H1 (cell line): ENCODE measurements around the gene DOP1A. TPM values are rescaled to one million over a fixed set of nuclear protein-coding genes. Genes with fewer than 3 reads are reported as not detected.

ENCODE experiments used
- CTCF ChIA-PET: fragments of 300-600 bp; sonication (Branson Sonifier 250); formaldehyde crosslinking; loops from one replicate; lab custom pipeline; 2021; ENCODE audit not compliant: partially characterized antibody; lab: Charles Lee
- POLR2A ChIA-PET: fragments of 300-600 bp; sonication (Branson Sonifier 250); formaldehyde crosslinking; loops from one replicate; lab custom pipeline; 2021; ENCODE audit warnings: inconsistent platforms; ENCODE audit not compliant: partially characterized antibody; lab: Charles Lee
- DNase-seq, 2 experiments: peaks; one replicate each; pipeline versions ENCODE4 v3.0.0 to v3.0.0-alpha.2; 2010 to 2022; ENCODE audit warnings: low spot score in 2 of 2, low read depth in 1 of 2, mixed read lengths in 1 of 2
- FAIRE-seq: peaks from 2 replicates; lab custom pipeline; 2011; peaks lifted over from hg19 to GRCh38; lab: Jason Lieb, UNC
- H2AFZ ChIP-seq: 2 replicates; pipeline ENCODE4 v1.8.1; 2012; ENCODE audit warnings: low read length, inconsistent platforms
- H2AK5ac ChIP-seq: 2 replicates; pipeline ENCODE4 v1.6.1; 2013; ENCODE audit warnings: low read depth, low read length
- H2BK120ac ChIP-seq: replicated peaks from 2 replicates; pipeline ENCODE3; 2013; ENCODE audit warnings: low read depth, low read length, inconsistent platforms
- H2BK12ac ChIP-seq: 2 replicates; pipeline ENCODE4 v1.6.1; 2013; ENCODE audit warnings: low read depth, low read length
- H2BK15ac ChIP-seq: 2 replicates; pipeline ENCODE4 v1.6.1; 2013; ENCODE audit warnings: low read length
- H2BK20ac ChIP-seq: 2 replicates; pipeline ENCODE4 v1.6.1; 2013; ENCODE audit warnings: low read length
- H2BK5ac ChIP-seq: 2 replicates; pipeline ENCODE4 v1.6.1; 2013; ENCODE audit warnings: low read depth, low read length
- H3K14ac ChIP-seq: 2 replicates; pipeline ENCODE4 v1.6.1; 2013; ENCODE audit warnings: inconsistent platforms; ENCODE audit not compliant: insufficient read length
- H3K18ac ChIP-seq: 2 replicates; pipeline ENCODE4 v1.6.1; 2013; ENCODE audit warnings: low read length; ENCODE audit errors: extremely low read depth
- H3K23ac ChIP-seq: 2 replicates; pipeline ENCODE4 v1.6.1; 2013; ENCODE audit warnings: inconsistent platforms; ENCODE audit not compliant: insufficient read length
- H3K23me2 ChIP-seq: 2 replicates; pipeline ENCODE4 v1.6.1; 2013; ENCODE audit warnings: low read depth, low read length
- H3K27ac ChIP-seq: 2 replicates; pipeline ENCODE4 v1.6.1; 2011; ENCODE audit warnings: low read depth, low read length, inconsistent platforms
- H3K27me3 ChIP-seq, 4 experiments: replicated peaks in 1 of 4; 1 replicate in 1 of 4; 2 replicates in 3 of 4; pipeline versions ENCODE4 v1.6.1 to v1.8.1; 2011 to 2013; ENCODE audit warnings: low read length in 3 of 4, mild to moderate bottlenecking in 3 of 4, inconsistent platforms in 2 of 4, mixed read lengths in 2 of 4, moderate library complexity in 1 of 4; ENCODE audit not compliant: control insufficient read depth in 3 of 4, insufficient read depth in 3 of 4; ENCODE audit errors: extremely low read depth in 1 of 4
- H3K36me3 ChIP-seq, 4 experiments: 2 replicates each; pipeline versions ENCODE4 v1.6.1 to v1.8.1; 2011 to 2013; ENCODE audit warnings: mild to moderate bottlenecking in 4 of 4, low read length in 3 of 4, moderate library complexity in 2 of 4, control low read depth in 1 of 4, inconsistent platforms in 1 of 4; ENCODE audit not compliant: insufficient read depth in 4 of 4, control insufficient read depth in 2 of 4
- H3K4ac ChIP-seq: replicated peaks from 2 replicates; pipeline ENCODE3; 2013; ENCODE audit warnings: low read length, low read depth, mixed read lengths, inconsistent platforms; ENCODE audit not compliant: insufficient read length
- H3K4me1 ChIP-seq, 4 experiments: replicated peaks in 1 of 4; 1 replicate in 1 of 4; 2 replicates in 3 of 4; pipeline versions ENCODE4 v1.6.1 to v1.8.1; 2011 to 2013; ENCODE audit warnings: low read length in 3 of 4, inconsistent platforms in 2 of 4, mixed read lengths in 1 of 4; ENCODE audit not compliant: insufficient read depth in 4 of 4, control insufficient read depth in 3 of 4
- H3K4me2 ChIP-seq, 2 experiments: 2 replicates each; pipeline versions ENCODE4 v1.6.1 to v1.8.1; 2011 to 2013; ENCODE audit warnings: low read depth in 2 of 2, low read length in 2 of 2, control low read depth in 1 of 2, inconsistent platforms in 1 of 2, mild to moderate bottlenecking in 1 of 2; ENCODE audit not compliant: insufficient read depth in 1 of 2
- H3K4me3 ChIP-seq, 4 experiments: fragments of 200-600, 300-600 bp in 1 of 4; sonication (generic), shearing (Covaris generic), sonication (Bioruptor Twin) in 1 of 4; 2 replicates each; pipeline versions ENCODE4 v1.5.1 to v1.8.1; 2011 to 2016; ENCODE audit warnings: low read length in 4 of 4, low read depth in 3 of 4, control low read depth in 2 of 4, inconsistent platforms in 2 of 4, mild to moderate bottlenecking in 2 of 4, mixed read lengths in 1 of 4, moderate library complexity in 1 of 4; ENCODE audit not compliant: insufficient read depth in 2 of 4; ENCODE audit errors: extremely low read depth in 1 of 4
- H3K56ac ChIP-seq: replicated peaks from 2 replicates; pipeline ENCODE3; 2013; ENCODE audit warnings: low read depth, mild to moderate bottlenecking, mixed read lengths, low read length, inconsistent platforms; ENCODE audit not compliant: insufficient read length
- H3K79me1 ChIP-seq: 2 replicates; pipeline ENCODE4 v1.6.1; 2013; ENCODE audit warnings: low read depth, low read length, control low read depth
- H3K79me2 ChIP-seq, 2 experiments: 2 replicates each; pipeline versions ENCODE4 v1.6.1 to v1.8.1; 2012 to 2013; ENCODE audit warnings: low read length in 2 of 2, mild to moderate bottlenecking in 2 of 2, inconsistent platforms in 1 of 2; ENCODE audit not compliant: insufficient read depth in 2 of 2, control insufficient read depth in 1 of 2
- H3K9ac ChIP-seq, 4 experiments: replicated peaks in 1 of 4; 1 replicate in 1 of 4; 2 replicates in 3 of 4; pipeline versions ENCODE4 v1.6.1 to v1.8.1; 2011 to 2013; ENCODE audit warnings: low read depth in 3 of 4, low read length in 3 of 4, control low read depth in 2 of 4, mild to moderate bottlenecking in 2 of 4, moderate library complexity in 2 of 4, inconsistent platforms in 1 of 4; ENCODE audit errors: extremely low read depth in 1 of 4
- H3K9me3 ChIP-seq, 2 experiments: 2 replicates each; pipeline versions ENCODE4 v1.6.1 to v1.8.1; 2012 to 2013; ENCODE audit warnings: mild to moderate bottlenecking in 2 of 2, moderate library complexity in 2 of 2, control low read depth in 1 of 2, inconsistent platforms in 1 of 2, low read depth in 1 of 2, low read length in 1 of 2, mixed read lengths in 1 of 2; ENCODE audit not compliant: insufficient read depth in 2 of 2
- H4K20me1 ChIP-seq, 2 experiments: replicated peaks in 1 of 2; 2 replicates each; pipeline versions ENCODE3 to v1.8.1; 2011 to 2013; ENCODE audit warnings: inconsistent platforms in 2 of 2, low read length in 2 of 2, mild to moderate bottlenecking in 1 of 2; ENCODE audit not compliant: insufficient read depth in 2 of 2, control insufficient read depth in 1 of 2
- H4K5ac ChIP-seq: 2 replicates; pipeline ENCODE4 v1.6.1; 2013; ENCODE audit warnings: low read length, low read depth, mixed read lengths, inconsistent platforms; ENCODE audit not compliant: insufficient read length
- H4K8ac ChIP-seq: 2 replicates; pipeline ENCODE4 v1.8.0; 2013; ENCODE audit warnings: mild to moderate bottlenecking, moderate library complexity, low read length, inconsistent platforms; ENCODE audit not compliant: insufficient read depth; ENCODE audit errors: extremely low read depth
- H4K91ac ChIP-seq: replicated peaks from 2 replicates; pipeline ENCODE3; 2013; ENCODE audit warnings: low read length, mixed read lengths, inconsistent platforms; ENCODE audit not compliant: insufficient read length
- CHD1 ChIP-seq: IDR thresholded peaks from 2 replicates; pipeline ENCODE4 v1.6.1; 2012; ENCODE audit warnings: low read depth, low read length, improper control_type of control experiment
- EGR1 ChIP-seq: IDR thresholded peaks from 2 replicates; pipeline ENCODE4 v1.6.1; 2011; ENCODE audit warnings: low read depth, low read length, borderline replicate concordance
- EP300 ChIP-seq, 2 experiments: IDR thresholded peaks; 1 replicate in 1 of 2; 2 replicates in 1 of 2; pipeline ENCODE4 v1.6.1; 2011 to 2012; ENCODE audit warnings: low read depth in 2 of 2, low read length in 2 of 2, mild to moderate bottlenecking in 2 of 2, borderline replicate concordance in 1 of 2, inconsistent platforms in 1 of 2, moderate library complexity in 1 of 2
- FOSL1 ChIP-seq: IDR thresholded peaks from 2 replicates; pipeline ENCODE4 v1.6.1; 2011; ENCODE audit warnings: mild to moderate bottlenecking, low read depth, low read length, moderate library complexity; ENCODE audit not compliant: insufficient read depth
- NRF1 ChIP-seq: IDR thresholded peaks from 2 replicates; pipeline ENCODE4 v1.6.1; 2011; ENCODE audit warnings: mild to moderate bottlenecking, low read depth, low read length, improper control_type of control experiment
- PHF8 ChIP-seq: fragments of 200-600 bp; sonication (generic); conservative IDR thresholded peaks from 2 replicates; pipeline ENCODE4 v1.7.1; 2012; ENCODE audit warnings: low read depth, mild to moderate bottlenecking, inconsistent platforms, low read length, moderate library complexity
- SAP30 ChIP-seq: fragments of 300-600 bp; sonication (generic); IDR thresholded peaks from 2 replicates; pipeline ENCODE4 v1.7.1; 2012; ENCODE audit warnings: low read length, moderate library complexity, mild to moderate bottlenecking, inconsistent platforms; ENCODE audit not compliant: insufficient read depth, insufficient replicate concordance
- SIX5 ChIP-seq: IDR thresholded peaks from 2 replicates; pipeline ENCODE4 v1.6.1; 2011; ENCODE audit warnings: mild to moderate bottlenecking, low read depth, low read length
- SP2 ChIP-seq: IDR thresholded peaks from 2 replicates; pipeline ENCODE4 v1.6.1; 2012; ENCODE audit warnings: mild to moderate bottlenecking, low read length, inconsistent platforms
- YY1 ChIP-seq: IDR thresholded peaks from 2 replicates; pipeline ENCODE4 v1.6.1; 2011; ENCODE audit warnings: low read depth, mild to moderate bottlenecking, low read length
- WGBS, 2 experiments: shearing (Covaris generic) in 1 of 2; methylation state at CpG; one replicate each; pipeline versions ENCODE4 v1.1.6 to v1.1.7; 2013 to 2015; ENCODE audit warnings: low lambda C conversion rate in 2 of 2, mixed read lengths in 2 of 2, inconsistent platforms in 1 of 2, low coverage in 1 of 2, missing lambda C conversion rate in 1 of 2; ENCODE audit not compliant: insufficient replicate concordance in 2 of 2, insufficient coverage in 1 of 2, insufficient read length in 1 of 2; ENCODE audit errors: extremely low coverage in 1 of 2, missing lambda C conversion rate in 1 of 2; 5-methylcytosine and 5-hydroxymethylcytosine counted together
- polyA plus RNA-seq, 7 experiments: library from polyadenylated mRNA; depleted of rRNA in 3 of 7; stranded (reverse) in 5 of 7; unstranded in 2 of 7; fragments of >200 nt in 5 of 7; fragments of 200-250 nt in 2 of 7; gene quantifications; 1 replicate in 5 of 7; 2 replicates in 1 of 7; 4 replicates in 1 of 7; pipeline versions ENCODE4 v1.2.1 to v1.2.3, GENCODE V29; 2011 to 2013; ENCODE audit warnings: missing spikeins in 2 of 7, mixed read lengths in 2 of 7
- total RNA-seq: library from RNA; stranded (reverse); fragmentation: NEBNext Ultra II Directional; extraction: Animal tissue kit (Norgen Biotek cat#: 25700); gene quantifications from 2 replicates; pipeline ENCODE4 v1.2.1, GENCODE V29; 2021

The DOP1A gene
- total and polyA plus RNA-seq, 2 of the 8 experiments (the other 6 are each of a cell fraction or from before 2014, with no cell fraction given) = 7.5 to 14.7 TPM

GRCh38 chr6:83138758-83139157 lies 71.3 kb downstream of the DOP1A start:
- no peak overlapping the region for H3K4me2 ChIP-seq
- no peak overlapping the region for H2AFZ ChIP-seq
- H4K5ac ChIP-seq = no peak overlapping the region
- no peak for TF ChIP-seq SAP30
- TF ChIP-seq EGR1 = no peak
- no peak for TF ChIP-seq SP2
- TF ChIP-seq PHF8 = no peak
- TF ChIP-seq FOSL1 = no peak
- TF ChIP-seq SIX5 = no peak
- TF ChIP-seq CHD1 = no peak
- no peak for TF ChIP-seq EP300 (IDR thresholded peaks at IDR 0.05; ENCODE audit: borderline replicate concordance in 1 of 2, low read depth in 2 of 2, low read length in 2 of 2)
- no peak for TF ChIP-seq NRF1
- TF ChIP-seq YY1 = no peak
- H3K4ac ChIP-seq = no peak overlapping the region
- H2AK5ac ChIP-seq = no peak overlapping the region
- no peaks in the 10 kb centered on the region for H3K9me3 ChIP-seq
- no peak overlapping the region for H4K91ac ChIP-seq
- H3K4me3 ChIP-seq = no peak overlapping the region
- no peaks in the 10 kb centered on the region for H3K27me3 ChIP-seq
- H3K23me2 ChIP-seq = no peaks in the 10 kb centered on the region
- H2BK20ac ChIP-seq = no peak overlapping the region
- H3K23ac ChIP-seq = no peak overlapping the region
- no peak overlapping the region for H3K9ac ChIP-seq
- no peaks in the 10 kb centered on the region for H3K4me1 ChIP-seq
- H4K8ac ChIP-seq = no peak overlapping the region
- DNase-seq (no peak), FAIRE-seq (no peak)
- no peak overlapping the region for H2BK15ac ChIP-seq
- peaks cover 2 to 19% (median 11%) of the 10 kb centered on the region in 4 experiments; a peak in 6 of 8 replicates for H3K36me3 ChIP-seq
- no peak overlapping the region for H3K56ac ChIP-seq
- H3K18ac ChIP-seq = no peak overlapping the region
- ChIA-PET POLR2A (no interaction called here), CTCF (interaction anchor here (0.9 to 1.4 kb wide), 2 partner anchors 41 to 72 kb away, joined by 3 to 5 read pairs; no protein-coding TSS in a partner anchor)
- no peak overlapping the region for H2BK12ac ChIP-seq
- no peaks in the 10 kb centered on the region for H3K79me2 ChIP-seq
- 94% methylated on average over 3 of the region's 3 CpGs; no CpG with 5 or more reads in 1 of the 2 experiments for WGBS, 2 experiments
- H3K14ac ChIP-seq = no peak overlapping the region
- no peaks in the 10 kb centered on the region for H4K20me1 ChIP-seq
- no peaks in the 10 kb centered on the region for H3K79me1 ChIP-seq
- H3K27ac ChIP-seq = no peak overlapping the region
- H2BK120ac ChIP-seq = no peak overlapping the region
- H2BK5ac ChIP-seq = no peak overlapping the region
